ENCODE measurements around the gene WASF2. TPM values are rescaled to one million over a fixed set of nuclear protein-coding genes. Genes with fewer than 3 reads are reported as not detected.
"Not testable (repeated sequence)": the region's sequence is repeated elsewhere in the genome, so short reads cannot be mapped to it uniquely, and the experiment has no call there.

WASF2 gene
- total RNA-seq, 6 experiments from 2014 or later = 18.4 to 38.1 (median 26.5) TPM

GRCh38 chr1:27412502-27412901, 77.5 kb downstream of the WASF2 start:
- WGBS (ENCODE audit: insufficient coverage, low coverage, low lambda C conversion rate, missing lambda C conversion rate) = 96% methylated on average over 4 of the region's 4 CpGs
- peaks cover 10 to 82% (median 40%) of the 10 kb centered on the region in 4 donors for H3K36me3 ChIP-seq

GRCh38 chr1:27410709-27411108, 79.3 kb downstream of the WASF2 start:
- intact Hi-C loops (cut with DNase I) = no loop called here
- ATAC-seq = no peak
- H3K27ac ChIP-seq = no peak overlapping the region

More at GRCh38 chr1:27412502-27412901, 77.5 kb downstream of the WASF2 start:
- H3K4me1 ChIP-seq = no peaks in the 10 kb centered on the region
- H3K27me3 ChIP-seq = no peaks in the 10 kb centered on the region
- H3K27ac ChIP-seq = no peak overlapping the region
- no peaks in the 10 kb centered on the region for H3K9me3 ChIP-seq
- no peak for DNase-seq
- no peak for TF ChIP-seq POLR2A (IDR thresholded peaks at IDR 0.05)
- TF ChIP-seq CTCF (IDR thresholded peaks at IDR 0.05) = no peak
- no peak overlapping the region for H3K4me3 ChIP-seq
- intact Hi-C loops (cut with DNase I) = no loop called here
- ATAC-seq = no peak

GRCh38 chr1:27409669-27410068, 80.3 kb downstream of the WASF2 start:
- Histone ChIP-seq H3K9me3 (no peaks in the 10 kb centered on the region), H3K27me3 (no peaks in the 10 kb centered on the region), H3K4me3 (no peak overlapping the region), H3K4me1 (no peaks in the 10 kb centered on the region), H3K36me3 (peaks cover 6 to 66% (median 33%) of the 10 kb centered on the region in 4 donors), H3K27ac (no peak overlapping the region)
- no peak for TF ChIP-seq CTCF (IDR thresholded peaks at IDR 0.05)
- no peak for TF ChIP-seq POLR2A (IDR thresholded peaks at IDR 0.05)
- intact Hi-C loops (cut with DNase I) = loop anchor here in 1 of 2 donors (10.0 kb wide), 1 partner anchor 185 kb away; no protein-coding TSS in a partner anchor
- no peak for ATAC-seq
- DNase-seq = no peak
- 90% methylated on average over 9 of the region's 11 CpGs for WGBS (ENCODE audit: insufficient coverage, low coverage, low lambda C conversion rate, missing lambda C conversion rate)

More at GRCh38 chr1:27410709-27411108, 79.3 kb downstream of the WASF2 start:
- Histone ChIP-seq H3K4me3 (no peak overlapping the region), H3K4me1 (no peaks in the 10 kb centered on the region), H3K27me3 (no peaks in the 10 kb centered on the region), H3K9me3 (no peaks in the 10 kb centered on the region), H3K36me3 (peaks cover 9 to 76% (median 39%) of the 10 kb centered on the region in 4 donors)
- TF ChIP-seq POLR2A (IDR thresholded peaks at IDR 0.05) (no peak), CTCF (IDR thresholded peaks at IDR 0.05) (no peak)
- DNase-seq = no peak
- WGBS (ENCODE audit: insufficient coverage, low coverage, low lambda C conversion rate, missing lambda C conversion rate) = 100% methylated on average over 1 of the region's 2 CpGs

GRCh38 chr1:27408151-27408550, 81.8 kb downstream of the WASF2 start:
- H3K27me3 ChIP-seq = no peaks in the 10 kb centered on the region
- H3K36me3 ChIP-seq = peaks cover 6 to 52% (median 27%) of the 10 kb centered on the region in 4 donors
- TF ChIP-seq POLR2A (IDR thresholded peaks at IDR 0.05) = no peak
- no peak for TF ChIP-seq CTCF (IDR thresholded peaks at IDR 0.05)

GRCh38 chr1:27406791-27407190, 83.2 kb downstream of the WASF2 start:
- H3K4me3 ChIP-seq, H3K9me3 ChIP-seq, H3K4me1 ChIP-seq, H3K27ac ChIP-seq, ATAC-seq, H3K27me3 ChIP-seq, DNase-seq: not testable (repeated sequence)
- intact Hi-C loops (cut with DNase I) = loop anchor here in 1 of 2 donors (10.0 kb wide), 1 partner anchor 188 kb away; no protein-coding TSS in a partner anchor
- H3K36me3 ChIP-seq = peaks cover 6 to 39% (median 21%) of the 10 kb centered on the region in 4 donors
- no CpG with 5 or more reads among the region's 2 CpGs for WGBS (ENCODE audit: insufficient coverage, low coverage, low lambda C conversion rate, missing lambda C conversion rate)

More at GRCh38 chr1:27408151-27408550, 81.8 kb downstream of the WASF2 start:
- WGBS (ENCODE audit: insufficient coverage, low coverage, low lambda C conversion rate, missing lambda C conversion rate) = 93% methylated on average over 7 of the region's 9 CpGs
- no peak for ATAC-seq
- no peak for DNase-seq
- H3K9me3 ChIP-seq = no peaks in the 10 kb centered on the region
- intact Hi-C loops (cut with DNase I) = loop anchor here in 1 of 2 donors (10.0 kb wide), 1 partner anchor 187 kb away; no protein-coding TSS in a partner anchor
- no peak overlapping the region for H3K27ac ChIP-seq
- no peaks in the 10 kb centered on the region for H3K4me1 ChIP-seq
- no peak overlapping the region for H3K4me3 ChIP-seq

All from right lobe of liver (tissue), 6 donors.